Hematopoietic multipotent progenitor cell (in vitro differentiated cells): ENCODE measurements around the gene FAM3C. TPM values are rescaled to one million over a fixed set of nuclear protein-coding genes. Genes with fewer than 3 reads are reported as not detected.

Experiments used
- DNase-seq, 3 donors: peaks; one replicate each; pipeline ENCODE4 v3.0.0-alpha.2; 2011 to 2015; ENCODE audit warnings: low read depth in 2 of 3, low spot score in 2 of 3
- total RNA-seq: library from RNA; depleted of rRNA; stranded (reverse); fragments of >200 nt; gene quantifications from one replicate; pipeline ENCODE4 v1.2.3, GENCODE V29; 2012

Gene FAM3C
- total RNA-seq, 1 donor = 6.7 TPM

DNA sequence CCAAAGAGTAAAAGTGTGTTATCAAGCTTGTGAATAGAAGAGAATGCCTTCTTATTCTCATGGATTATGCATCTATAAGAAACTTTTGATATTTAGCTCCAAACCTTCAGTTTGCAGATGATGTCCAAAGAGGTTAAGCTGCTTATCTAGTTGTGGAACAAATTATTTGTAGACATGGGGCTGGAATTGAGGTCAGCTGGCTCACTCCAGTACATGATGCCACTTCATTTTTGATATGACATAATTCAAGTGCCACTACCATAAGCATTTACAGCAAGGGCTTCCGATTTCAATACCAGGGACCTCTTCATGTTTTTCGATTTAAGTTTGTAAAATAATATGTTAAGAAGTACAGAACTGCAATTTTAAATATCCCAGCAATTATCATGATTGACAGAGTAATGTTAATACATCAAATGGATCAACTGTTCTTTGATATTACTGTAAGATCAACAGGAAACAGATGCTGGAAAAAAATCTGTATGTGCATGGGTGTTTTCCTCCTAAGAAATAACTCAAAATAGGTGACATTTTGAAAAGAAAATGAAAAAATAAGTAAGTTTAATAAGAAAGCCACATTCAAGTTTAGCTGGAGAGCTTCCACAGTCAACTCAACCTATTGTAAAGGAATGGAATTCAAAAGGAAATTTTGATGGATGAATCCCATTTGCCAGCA, 12.7 kb downstream of the FAM3C start:
- DNase-seq = peak in 1 of 3 donors; percentile 65

GRCh38 chr7:121382473-121382872, 13.6 kb downstream of the FAM3C start:
- no peak for DNase-seq

DNA sequence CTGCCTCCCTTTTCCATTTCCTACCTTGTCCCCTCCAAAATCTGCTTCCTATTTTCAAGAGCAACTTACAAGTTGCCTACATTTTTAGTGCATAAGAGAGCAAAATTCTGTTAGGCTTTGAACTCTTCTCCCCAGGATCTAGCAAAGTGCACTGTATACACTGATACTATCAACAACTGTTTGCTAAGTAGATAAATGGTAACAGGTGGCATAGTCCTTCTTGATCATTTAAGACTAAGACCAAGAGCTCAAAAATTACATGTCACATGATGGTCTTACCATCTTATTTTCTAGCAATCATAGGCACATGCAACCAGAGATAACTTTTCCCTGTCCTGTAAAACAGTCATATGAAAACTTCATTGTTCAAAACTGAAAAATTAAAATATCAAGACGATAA, 16.2 kb downstream of the FAM3C start:
- no peak for DNase-seq

GRCh38 chr7:121376979-121377378, 19.1 kb downstream of the FAM3C start:
- DNase-seq = no peak

DNA sequence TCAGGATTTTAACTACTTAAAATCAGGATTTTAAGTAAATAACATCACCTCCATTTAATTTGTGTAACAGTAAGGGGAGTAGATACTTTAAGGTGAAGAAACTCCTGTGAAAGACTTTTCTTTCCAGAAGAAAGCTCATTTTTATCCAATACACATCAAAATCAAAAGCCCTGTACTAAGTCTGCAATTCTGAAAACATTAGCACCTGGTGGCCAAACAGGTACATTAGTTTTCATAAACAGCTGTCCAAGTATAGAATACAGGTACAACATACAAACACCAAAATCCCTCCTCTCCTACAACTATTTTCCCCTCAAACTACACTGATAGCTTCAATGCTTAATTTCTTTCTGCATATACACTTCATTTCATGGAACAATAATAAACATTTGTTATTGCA, 22.9 kb downstream of the FAM3C start:
- DNase-seq = no peak

DNA sequence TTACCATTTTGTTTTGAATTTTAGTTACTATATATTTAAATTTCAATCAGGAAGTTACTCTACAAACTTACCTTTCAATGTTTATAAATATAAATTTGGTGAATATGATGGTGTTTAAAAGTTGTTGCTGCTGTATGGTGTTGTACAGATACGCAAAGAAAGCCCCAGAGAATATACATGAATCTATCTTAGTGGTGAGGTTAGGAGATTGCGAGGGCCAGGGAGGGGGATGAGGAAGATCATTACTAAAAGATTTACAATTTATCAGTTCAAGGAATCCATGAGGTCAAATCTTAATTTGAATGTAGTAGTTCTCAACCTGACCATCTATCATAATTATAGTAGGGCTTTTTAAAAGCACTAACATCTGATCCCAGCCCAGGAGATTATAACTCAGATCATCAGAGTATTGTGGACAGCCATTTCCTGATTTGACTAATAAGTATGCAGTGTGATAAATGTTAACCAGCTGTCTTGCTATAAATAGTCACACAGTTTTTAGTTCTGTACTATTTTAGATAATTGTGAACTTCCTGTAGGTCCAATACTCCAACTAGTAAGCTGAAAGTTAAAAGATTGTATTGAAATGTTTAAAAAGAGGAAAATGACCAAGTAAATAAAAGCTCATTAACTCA, 23.6 kb downstream of the FAM3C start:
- DNase-seq = no peak

DNA sequence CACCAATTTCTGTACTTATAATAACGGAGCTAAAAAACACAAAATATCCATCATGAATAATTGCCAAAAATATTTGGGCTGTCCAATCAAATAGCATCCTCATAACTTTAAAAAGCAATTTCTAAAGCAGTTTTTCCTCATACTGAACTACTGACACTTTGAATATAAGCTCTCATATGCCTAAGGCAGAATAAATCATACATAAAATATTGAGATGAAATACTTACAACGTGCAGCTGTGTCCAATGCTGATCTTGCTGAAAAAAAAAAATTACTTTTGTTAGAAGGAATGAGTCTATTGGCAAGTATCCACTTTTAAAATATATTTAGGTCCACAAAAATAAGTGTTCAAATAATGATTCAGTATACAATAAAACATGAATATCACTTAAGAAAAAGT, 24.2 kb downstream of the FAM3C start:
- no peak for DNase-seq

DNA sequence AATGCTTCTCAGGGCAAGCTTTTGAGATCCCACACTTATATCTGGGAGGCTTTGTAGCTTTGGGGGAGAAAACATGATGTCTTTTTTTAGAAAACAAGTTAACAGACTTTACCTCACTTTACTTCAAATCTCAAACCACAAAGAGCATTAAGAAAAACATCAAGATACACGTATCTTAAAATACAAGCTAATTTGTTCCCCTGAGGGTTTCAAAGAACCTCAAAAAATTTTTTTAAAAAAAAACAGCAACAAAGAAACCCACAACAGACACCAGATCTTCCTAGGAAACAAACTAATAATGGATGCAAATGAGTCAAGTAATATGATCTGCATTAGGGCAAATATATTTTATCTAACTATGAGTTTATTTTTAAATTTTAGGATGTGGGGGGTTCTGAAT, 24.7 kb downstream of the FAM3C start:
- no peak for DNase-seq

- no peak for DNase-seq
These were observed 26.6 kb downstream of the FAM3C start for GRCh38 chr7:121369462-121369861.

DNA sequence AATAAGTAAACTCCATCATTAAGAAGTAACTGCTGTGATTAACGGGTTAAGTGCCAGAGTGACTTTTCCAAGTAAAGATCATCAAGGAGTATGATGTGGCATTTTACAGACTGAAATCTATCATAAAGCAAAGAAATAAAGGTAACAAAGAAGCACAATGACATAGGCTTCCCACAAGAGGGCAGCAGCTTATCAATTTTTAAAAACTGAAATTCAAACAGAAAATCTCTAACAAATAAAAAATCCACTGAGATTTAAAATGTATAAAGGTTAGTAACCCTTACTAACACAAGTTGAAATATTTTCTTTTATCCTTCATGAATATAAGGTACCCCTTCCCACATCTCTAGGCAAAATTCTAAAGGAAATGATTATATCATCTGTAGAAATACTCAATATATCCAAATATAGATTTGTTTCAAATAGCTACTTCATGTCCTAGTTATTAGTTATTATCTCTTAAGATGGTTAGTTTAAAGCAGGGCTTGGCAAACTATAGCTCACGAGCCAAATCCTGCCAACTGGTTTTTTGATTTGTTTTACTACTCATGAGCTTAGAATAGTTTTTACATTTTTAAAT, 29.2 kb downstream of the FAM3C start:
- peak; percentile 18 to 65 (median 37) for DNase-seq

DNA sequence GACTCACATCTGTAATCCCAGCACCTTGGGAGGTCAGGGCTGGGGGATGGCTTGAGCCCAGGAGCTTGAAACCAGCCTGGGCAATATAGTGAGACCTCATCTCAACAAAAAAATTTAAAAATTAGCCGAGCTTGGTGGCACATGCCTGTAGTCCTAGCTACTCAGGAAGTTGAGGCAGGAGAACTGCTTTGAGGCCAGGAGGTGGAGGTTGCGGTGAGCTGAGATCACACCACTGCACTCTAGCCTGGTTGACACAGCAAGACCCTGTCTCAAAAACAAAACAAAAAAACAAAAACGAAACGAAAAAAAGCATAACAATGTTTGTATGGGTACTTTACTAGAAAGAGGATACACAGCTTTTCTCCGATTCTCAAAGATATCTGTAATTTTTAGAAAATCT, 35.5 kb downstream of the FAM3C start:
- no peak for DNase-seq

- no peak for DNase-seq
These were observed 40.5 kb downstream of the FAM3C start for GRCh38 chr7:121355574-121355973.

DNA sequence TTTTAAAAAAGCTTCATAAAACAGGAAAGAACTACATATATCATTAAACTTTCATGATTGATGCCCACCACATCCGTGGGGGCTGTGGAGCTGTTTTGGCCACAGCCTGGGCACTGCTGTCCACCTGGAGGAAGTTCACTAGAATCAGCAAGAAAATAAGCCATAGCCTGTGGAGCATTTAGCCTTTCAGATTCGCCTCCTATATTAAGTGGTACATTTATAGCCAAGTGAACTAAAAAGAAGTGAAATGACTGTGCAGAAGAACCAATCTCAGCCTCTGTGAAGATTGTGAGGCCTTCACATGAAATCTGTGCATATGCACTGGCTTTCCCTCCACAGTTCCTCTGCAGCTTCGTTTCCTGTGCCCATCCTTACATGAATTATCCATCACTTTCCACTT, 43.8 kb downstream of the FAM3C start:
- no peak for DNase-seq

DNA sequence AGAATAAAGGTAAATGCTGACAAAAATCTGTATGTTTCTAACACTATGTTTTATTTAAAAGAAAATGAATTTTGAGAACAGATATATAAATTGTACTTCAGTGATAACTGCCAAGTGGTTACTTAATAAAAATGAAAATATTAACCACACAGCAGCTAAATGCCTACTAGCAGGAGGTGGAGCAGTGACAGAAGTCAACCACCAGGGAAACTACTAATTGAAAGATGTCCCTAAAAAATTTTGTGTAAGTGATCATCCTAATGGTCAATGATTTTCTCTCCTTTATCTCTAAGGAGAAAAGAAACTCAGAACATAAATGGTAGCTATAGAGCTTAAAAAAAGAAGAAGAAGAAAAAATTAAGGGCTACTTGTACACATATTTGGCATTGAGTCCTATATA, 44.4 kb downstream of the FAM3C start:
- no peak for DNase-seq

DNA sequence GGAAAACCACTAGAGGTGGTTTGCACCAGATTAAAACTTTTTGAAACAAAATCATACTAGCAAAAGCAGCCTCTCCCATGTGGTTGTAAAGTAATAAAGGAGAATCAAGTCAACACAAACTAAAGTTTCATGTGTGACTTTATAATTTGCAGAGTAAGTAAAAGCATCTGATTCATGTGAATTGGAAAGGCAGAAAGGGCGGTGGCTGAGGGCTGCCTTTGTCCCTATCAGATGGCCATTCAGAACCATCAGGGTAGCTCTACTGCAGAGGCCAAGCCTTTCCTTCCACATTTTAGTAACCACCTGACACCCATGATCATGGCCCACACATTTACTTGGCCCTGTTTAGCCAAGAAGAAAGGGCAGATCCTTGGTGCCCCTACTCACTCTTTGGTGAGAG, 51.6 kb downstream of the FAM3C start:
- DNase-seq = no peak

DNA sequence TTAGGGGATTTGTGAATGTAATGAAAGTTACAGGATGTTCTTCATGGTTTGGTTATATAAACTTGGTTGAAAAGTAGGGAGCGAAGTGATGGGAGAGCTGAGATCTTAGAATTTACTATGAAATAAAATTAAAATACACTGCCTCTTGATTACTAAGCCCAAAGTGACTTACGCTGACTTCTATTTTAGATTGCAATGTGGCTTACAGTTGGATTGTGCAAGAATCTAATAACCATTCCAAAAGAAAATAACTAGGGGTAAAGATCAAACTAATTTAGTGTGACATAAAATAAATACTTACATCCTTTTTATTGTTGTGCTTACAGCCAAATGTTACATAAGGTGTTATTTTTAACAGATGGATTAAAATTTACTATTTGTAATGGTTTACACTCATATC, 52.0 kb downstream of the FAM3C start:
- DNase-seq = no peak

GRCh38 chr7:121343302-121343701, 52.8 kb downstream of the FAM3C start:
- DNase-seq = no peak

GRCh38 chr7:121342631-121343030, 53.5 kb downstream of the FAM3C start:
- DNase-seq = no peak

DNA sequence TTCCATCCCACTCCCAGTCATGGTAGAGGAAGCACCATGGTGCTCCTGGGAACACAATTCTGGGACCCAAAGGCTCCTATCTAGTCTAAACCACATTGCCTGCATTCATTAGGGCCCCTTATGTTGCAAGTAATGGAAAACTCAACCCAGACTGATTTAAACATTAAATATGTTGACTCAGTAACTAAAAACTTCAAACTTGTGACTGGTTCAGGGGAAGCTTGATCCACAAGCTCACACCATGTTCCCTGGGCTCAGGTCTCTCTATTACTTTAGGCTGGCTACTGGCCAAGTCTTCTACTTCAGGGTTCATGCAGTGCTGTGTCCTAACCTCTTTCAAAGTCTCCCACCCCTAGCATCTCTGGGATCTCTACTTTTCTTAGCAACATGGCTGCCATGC, 54.2 kb downstream of the FAM3C start:
- DNase-seq = no peak

DNA sequence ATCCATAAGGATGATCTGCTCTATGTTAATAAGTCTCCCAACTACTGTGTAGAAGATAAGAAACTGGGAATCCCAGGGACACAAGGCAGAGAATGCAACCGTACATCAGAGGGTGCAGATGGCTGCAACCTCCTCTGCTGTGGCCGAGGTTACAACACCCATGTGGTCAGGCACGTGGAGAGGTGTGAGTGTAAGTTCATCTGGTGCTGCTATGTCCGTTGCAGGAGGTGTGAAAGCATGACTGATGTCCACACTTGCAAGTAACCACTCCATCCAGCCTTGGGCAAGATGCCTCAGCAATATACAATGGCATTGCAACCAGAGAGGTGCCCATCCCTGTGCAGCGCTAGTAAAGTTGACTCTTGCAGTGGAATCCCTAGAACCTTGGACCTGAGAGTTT, 57.0 kb downstream of the FAM3C start:
- DNase-seq = no peak

DNA sequence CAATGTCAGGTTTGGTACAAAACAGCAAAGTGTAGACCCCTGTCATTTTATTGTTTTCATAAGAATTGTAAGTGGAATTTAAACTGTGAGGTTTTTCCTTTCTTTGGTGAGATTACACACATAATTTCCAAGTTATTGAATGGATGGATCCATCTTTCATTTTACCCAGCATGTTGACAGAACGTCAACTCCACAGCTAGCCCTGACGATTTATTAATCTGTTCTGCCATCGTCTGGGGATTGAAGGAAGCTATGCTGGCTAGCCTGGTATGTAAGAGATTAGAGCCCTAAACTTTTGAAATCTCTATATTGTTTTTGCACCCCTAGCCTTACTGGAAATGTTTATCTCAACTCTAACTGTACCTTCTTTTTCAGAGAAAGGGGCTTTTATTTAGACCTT, 58.7 kb downstream of the FAM3C start:
- no peak for DNase-seq

DNA sequence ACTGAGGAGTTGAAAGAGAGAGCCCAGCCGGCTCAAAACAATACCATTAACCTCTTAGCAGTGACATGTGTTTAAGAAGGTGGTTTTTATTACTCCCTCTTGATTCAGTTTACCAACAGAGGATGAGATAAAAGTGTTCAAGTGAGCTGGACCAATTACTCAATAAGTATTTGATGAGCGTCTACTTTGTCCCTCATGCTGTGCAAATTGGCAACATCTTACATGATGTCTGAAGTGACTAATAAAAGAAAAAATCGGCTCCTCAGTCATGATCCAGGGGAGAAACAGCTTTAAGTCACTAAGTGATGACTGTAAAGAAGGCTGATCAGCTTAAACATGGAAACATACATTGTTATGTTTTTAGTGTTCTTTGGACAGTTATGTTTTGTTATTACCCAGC, 59.5 kb downstream of the FAM3C start:
- no peak for DNase-seq
